Endothelial cell (in vitro differentiated cells): ENCODE results near the gene PFDN1. TPM values are rescaled to one million over a fixed set of nuclear protein-coding genes. Genes with fewer than 3 reads are reported as not detected.

ENCODE experiments used
- DNase-seq: peaks from one replicate; pipeline ENCODE4 v3.0.0; 2021; ENCODE audit warnings: low spot score
- H3K27ac Mint-ChIP-seq: one replicate; pipeline ENCODE4 v1.8.0; 2021; ENCODE audit warnings: mixed read lengths, inconsistent platforms; ENCODE audit not compliant: unreplicated experiment
- H3K27me3 Mint-ChIP-seq: one replicate; pipeline ENCODE4 v1.8.0; 2021; ENCODE audit warnings: mild to moderate bottlenecking, moderate library complexity, mixed read lengths, inconsistent platforms; ENCODE audit not compliant: unreplicated experiment
- H3K36me3 Mint-ChIP-seq: one replicate; pipeline ENCODE4 v1.8.0; 2021; ENCODE audit warnings: mild to moderate bottlenecking, low read depth, mixed read lengths, inconsistent platforms; ENCODE audit not compliant: unreplicated experiment
- H3K4me1 Mint-ChIP-seq: one replicate; pipeline ENCODE4 v1.8.0; 2021; ENCODE audit warnings: mild to moderate bottlenecking, mixed read lengths, inconsistent platforms; ENCODE audit not compliant: unreplicated experiment
- H3K4me3 Mint-ChIP-seq: one replicate; pipeline ENCODE4 v1.8.0; 2021; ENCODE audit warnings: mild to moderate bottlenecking, mixed read lengths, inconsistent platforms; ENCODE audit not compliant: unreplicated experiment
- H3K9me3 Mint-ChIP-seq: one replicate; pipeline ENCODE4 v1.8.0; 2021; ENCODE audit warnings: mixed read lengths, inconsistent platforms; ENCODE audit not compliant: unreplicated experiment
- CTCF ChIP-seq: fragments of 200-600 bp; sonication (generic); IDR thresholded peaks from one replicate; pipeline ENCODE4 v1.5.0; 2021; ENCODE audit warnings: antibody characterized with exemption; ENCODE audit not compliant: unreplicated experiment
- total RNA-seq: library from RNA; stranded (reverse); fragmentation: NEBNext Ultra II Directional; extraction: Animal tissue kit (Norgen Biotek cat#: 25700); gene quantifications from one replicate; pipeline ENCODE4 v1.2.1, GENCODE V29; 2021; ENCODE audit not compliant: unreplicated experiment

PFDN1 gene
- total RNA-seq, 1 donor from 2014 or later, result 86.2 TPM

GRCh38 chr5:140253985-140254384 is 48.9 kb downstream of the PFDN1 start:
- DNase-seq, result no peak
- H3K4me1 Mint-ChIP-seq, result peaks cover 32% of the 10 kb centered on the region
- peaks cover 8% of the 10 kb centered on the region for H3K27me3 Mint-ChIP-seq
- TF ChIP-seq CTCF, result no peak
- H3K9me3 Mint-ChIP-seq, result no peaks in the 10 kb centered on the region
- H3K27ac Mint-ChIP-seq, result no peak overlapping the region
- no peak overlapping the region for H3K4me3 Mint-ChIP-seq
- peaks cover 39% of the 10 kb centered on the region for H3K36me3 Mint-ChIP-seq

GRCh38 chr5:140252470-140253126 is 50.3 kb downstream of the PFDN1 start:
- peaks cover 8% of the 10 kb centered on the region for H3K27me3 Mint-ChIP-seq
- peaks cover 28% of the 10 kb centered on the region for H3K36me3 Mint-ChIP-seq
- no peak for DNase-seq
- H3K27ac Mint-ChIP-seq, result peak overlapping the region; percentile 7
- no peak for TF ChIP-seq CTCF
- peaks cover 25% of the 10 kb centered on the region for H3K4me1 Mint-ChIP-seq
- H3K4me3 Mint-ChIP-seq, result peak overlapping the region; percentile 52
- H3K9me3 Mint-ChIP-seq, result no peaks in the 10 kb centered on the region

GRCh38 chr5:140251527-140251973 is 51.4 kb downstream of the PFDN1 start:
- no peak for TF ChIP-seq CTCF
- no peak overlapping the region for H3K4me3 Mint-ChIP-seq
- H3K9me3 Mint-ChIP-seq, result no peaks in the 10 kb centered on the region
- H3K36me3 Mint-ChIP-seq, result peaks cover 25% of the 10 kb centered on the region
- H3K27me3 Mint-ChIP-seq, result peaks cover 9% of the 10 kb centered on the region
- H3K4me1 Mint-ChIP-seq, result peaks cover 32% of the 10 kb centered on the region
- DNase-seq, result no peak
- H3K27ac Mint-ChIP-seq, result peak overlapping the region; percentile 80

GRCh38 chr5:140250386-140250785 is 52.5 kb downstream of the PFDN1 start:
- Mint-ChIP-seq H3K36me3 (peaks cover 25% of the 10 kb centered on the region), H3K27ac (peak overlapping the region; percentile 76), H3K9me3 (no peaks in the 10 kb centered on the region), H3K4me1 (peaks cover 44% of the 10 kb centered on the region), H3K27me3 (peaks cover 9% of the 10 kb centered on the region), H3K4me3 (peak overlapping the region; percentile 62)
- DNase-seq, result no peak
- no peak for TF ChIP-seq CTCF

GRCh38 chr5:140249536-140249935 is 53.4 kb downstream of the PFDN1 start:
- Mint-ChIP-seq H3K4me1 (peaks cover 53% of the 10 kb centered on the region), H3K9me3 (no peaks in the 10 kb centered on the region), H3K27ac (peak overlapping the region; percentile 64), H3K4me3 (peak overlapping the region; percentile 72), H3K36me3 (peaks cover 33% of the 10 kb centered on the region), H3K27me3 (peaks cover 14% of the 10 kb centered on the region)
- TF ChIP-seq CTCF, result no peak
- DNase-seq, result no peak
